BLaER1 (cell line): ENCODE measurements around the gene POLR1E.

Source experiments
- H3K27ac ChIP-seq: shearing (Covaris generic); formaldehyde crosslinking; 2 replicates; pipeline ENCODE4 v1.8.1; 2022
- H3K27me3 ChIP-seq: shearing (Covaris generic); formaldehyde crosslinking; 2 replicates; pipeline ENCODE4 v1.8.1; 2022
- H3K36me3 ChIP-seq: shearing (Covaris generic); formaldehyde crosslinking; 2 replicates; pipeline ENCODE4 v1.8.1; 2022
- H3K4me1 ChIP-seq: shearing (Covaris generic); formaldehyde crosslinking; 2 replicates; pipeline ENCODE4 v1.8.1; 2022
- H3K4me2 ChIP-seq: shearing (Covaris generic); formaldehyde crosslinking; 2 replicates; pipeline ENCODE4 v1.8.1; 2022
- H3K4me3 ChIP-seq: shearing (Covaris generic); formaldehyde crosslinking; 2 replicates; pipeline ENCODE4 v1.8.1; 2022
- H3K9ac ChIP-seq: shearing (Covaris generic); formaldehyde crosslinking; 2 replicates; pipeline ENCODE4 v1.8.1; 2022
- H3K9me3 ChIP-seq: shearing (Covaris generic); formaldehyde crosslinking; 2 replicates; pipeline ENCODE4 v1.8.1; 2022
- H4K20me1 ChIP-seq: shearing (Covaris generic); formaldehyde crosslinking; 2 replicates; pipeline ENCODE4 v1.8.1; 2022
- Cebpa-rat ChIP-seq: shearing (Covaris generic); IDR thresholded peaks from 2 replicates; pipeline ENCODE4 v1.8.1; 2022

POLR1E gene

DNA sequence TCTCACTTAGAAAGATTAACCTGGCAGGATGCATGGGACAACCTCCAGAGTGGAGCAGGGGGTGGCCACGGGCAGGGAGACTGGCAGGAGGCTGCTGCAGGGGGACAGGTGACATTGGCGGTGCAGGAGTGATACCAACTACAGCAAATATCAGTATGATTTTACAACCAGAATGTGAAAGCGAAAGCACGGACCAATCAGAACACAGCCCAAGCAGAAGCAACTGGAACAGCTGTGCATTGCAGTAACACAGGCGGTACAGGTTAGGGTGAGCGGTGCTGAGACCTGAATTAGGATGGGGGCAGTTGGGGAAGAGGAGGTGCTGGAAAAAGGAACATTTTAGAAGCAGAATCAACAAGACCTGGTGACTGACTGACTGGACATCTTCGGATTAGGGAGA lies 29.3 kb downstream of the POLR1E start:
- Histone ChIP-seq H3K27ac (no peak overlapping the region), H3K4me1 (peaks cover 5% of the 10 kb centered on the region; the same call in 1 of the 2 replicates), H3K36me3 (peaks cover 29% of the 10 kb centered on the region), H4K20me1 (no peaks in the 10 kb centered on the region), H3K27me3 (no peaks in the 10 kb centered on the region), H3K9ac (no peak overlapping the region), H3K9me3 (no peaks in the 10 kb centered on the region), H3K4me3 (no peak overlapping the region), H3K4me2 (no peak overlapping the region)
- TF ChIP-seq Cebpa-rat = no peak

DNA sequence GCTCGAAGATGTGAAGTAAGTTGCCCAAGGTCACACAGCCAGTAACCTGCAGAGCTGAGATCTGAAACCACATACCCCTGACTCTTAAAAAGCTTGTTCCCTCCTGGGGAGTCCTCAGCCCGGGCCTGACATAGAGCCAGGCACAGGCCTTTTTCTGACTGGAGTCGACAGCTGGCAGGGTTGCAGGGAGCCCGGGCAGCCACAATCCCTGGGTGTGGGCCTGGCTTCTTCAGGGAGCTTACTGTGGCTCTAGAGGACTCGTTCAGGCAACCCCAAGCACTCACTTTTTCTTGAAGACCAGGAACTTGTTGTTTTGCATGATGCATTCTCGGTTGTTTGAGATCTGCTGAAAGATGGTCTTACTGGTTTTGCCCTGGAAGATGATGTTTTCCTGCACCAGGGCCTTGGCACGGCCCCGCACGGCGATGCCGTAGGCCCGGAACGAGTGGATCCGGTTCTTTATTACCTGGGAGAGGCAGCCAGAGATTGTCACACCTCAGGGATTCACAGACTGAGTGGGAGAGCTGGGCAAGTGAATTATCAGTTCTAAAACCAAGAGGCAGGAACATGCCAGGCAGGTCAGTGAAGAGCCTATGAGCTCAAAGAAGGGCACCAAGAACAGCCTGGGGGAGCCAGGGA lies 30.0 kb downstream of the POLR1E start:
- no peak for TF ChIP-seq Cebpa-rat
- Histone ChIP-seq H4K20me1 (no peaks in the 10 kb centered on the region), H3K27me3 (no peaks in the 10 kb centered on the region), H3K27ac (no peak overlapping the region), H3K4me1 (peaks cover 5% of the 10 kb centered on the region; the same call in 1 of the 2 replicates), H3K9me3 (no peaks in the 10 kb centered on the region), H3K4me2 (no peak overlapping the region), H3K9ac (no peak overlapping the region), H3K36me3 (peaks cover 30% of the 10 kb centered on the region), H3K4me3 (no peak overlapping the region)

DNA sequence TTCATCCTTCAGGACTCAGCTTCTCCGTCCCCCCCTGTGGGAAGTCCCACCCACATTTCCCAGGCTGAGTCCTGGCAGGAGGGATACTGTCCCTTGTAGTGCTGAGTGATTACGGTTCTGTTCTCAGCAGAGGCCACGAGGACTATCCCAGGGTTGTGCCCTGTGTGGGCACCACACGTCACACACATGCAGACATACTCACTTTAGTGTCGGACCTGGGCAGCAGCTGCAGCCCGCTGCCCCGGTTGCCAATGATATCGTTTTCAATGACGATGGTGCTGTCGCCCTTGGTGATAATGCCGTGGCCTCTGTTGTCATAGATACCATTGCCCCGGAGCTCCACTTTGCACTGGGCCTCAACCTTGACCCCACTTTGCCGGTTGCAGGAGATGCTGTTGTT lies 32.2 kb downstream of the POLR1E start:
- H3K4me1 ChIP-seq = no peaks in the 10 kb centered on the region
- H3K4me2 ChIP-seq = no peak overlapping the region
- H4K20me1 ChIP-seq = no peaks in the 10 kb centered on the region
- H3K9ac ChIP-seq = no peak overlapping the region
- H3K4me3 ChIP-seq = no peak overlapping the region
- no peak overlapping the region for H3K27ac ChIP-seq
- H3K27me3 ChIP-seq = no peaks in the 10 kb centered on the region
- no peak for TF ChIP-seq Cebpa-rat
- H3K36me3 ChIP-seq = peaks cover 43% of the 10 kb centered on the region
- H3K9me3 ChIP-seq = no peaks in the 10 kb centered on the region

DNA sequence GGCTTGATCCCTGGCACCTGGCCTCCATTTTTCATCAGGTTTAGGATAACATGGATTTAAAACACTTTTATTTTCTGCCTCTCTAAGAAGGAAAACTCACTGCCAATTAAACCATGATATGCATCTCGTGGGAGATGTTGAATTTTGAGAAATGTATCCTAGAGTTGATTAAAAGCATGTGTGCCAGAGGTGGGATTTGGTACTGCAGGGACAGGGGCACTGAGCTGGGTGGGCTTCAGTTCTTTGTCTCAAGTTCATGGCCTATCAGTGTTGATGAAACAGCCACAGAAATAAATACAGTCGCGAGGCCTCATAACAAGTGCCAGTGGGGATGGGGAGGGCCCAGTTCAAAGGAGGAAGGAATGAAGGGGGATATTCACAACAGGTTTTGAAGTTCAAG lies 34.9 kb downstream of the POLR1E start:
- Histone ChIP-seq H3K4me2 (no peak overlapping the region), H3K36me3 (peaks cover 70% of the 10 kb centered on the region)

DNA sequence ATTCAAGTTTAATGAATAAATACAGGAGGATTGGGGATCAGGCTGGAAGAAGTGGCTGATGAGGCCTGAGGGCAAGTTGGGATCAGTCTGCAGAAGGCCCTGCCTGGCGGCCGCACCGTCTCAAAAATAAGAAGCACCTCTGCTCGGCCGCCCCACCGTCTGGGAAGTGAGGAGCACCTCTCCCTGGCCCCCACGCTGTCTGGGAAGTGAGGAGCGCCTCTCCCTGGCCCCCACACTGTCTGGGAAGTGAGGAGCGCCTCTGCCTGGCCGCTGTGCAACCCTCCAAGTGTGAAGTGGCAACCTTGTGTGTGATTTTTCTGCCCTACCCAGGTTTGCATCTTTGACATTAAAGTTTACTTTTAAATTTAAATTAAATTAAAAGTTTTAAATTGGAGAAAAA lies 35.4 kb downstream of the POLR1E start:
- Histone ChIP-seq H3K36me3 (peaks cover 74% of the 10 kb centered on the region), H3K4me2 (no peak overlapping the region), H3K27ac (no peak overlapping the region), H3K27me3 (no peaks in the 10 kb centered on the region), H3K4me3 (no peak overlapping the region), H3K9ac (no peak overlapping the region), H3K4me1 (no peaks in the 10 kb centered on the region), H3K9me3 (no peaks in the 10 kb centered on the region), H4K20me1 (no peaks in the 10 kb centered on the region)
- no peak for TF ChIP-seq Cebpa-rat

More for the DNA sequence above, 34.9 kb downstream of the POLR1E start:
- H4K20me1 ChIP-seq = no peaks in the 10 kb centered on the region
- no peaks in the 10 kb centered on the region for H3K4me1 ChIP-seq
- TF ChIP-seq Cebpa-rat = no peak
- H3K27ac ChIP-seq = no peak overlapping the region
- no peaks in the 10 kb centered on the region for H3K9me3 ChIP-seq
- H3K27me3 ChIP-seq = no peaks in the 10 kb centered on the region
- no peak overlapping the region for H3K9ac ChIP-seq
- H3K4me3 ChIP-seq = no peak overlapping the region

DNA sequence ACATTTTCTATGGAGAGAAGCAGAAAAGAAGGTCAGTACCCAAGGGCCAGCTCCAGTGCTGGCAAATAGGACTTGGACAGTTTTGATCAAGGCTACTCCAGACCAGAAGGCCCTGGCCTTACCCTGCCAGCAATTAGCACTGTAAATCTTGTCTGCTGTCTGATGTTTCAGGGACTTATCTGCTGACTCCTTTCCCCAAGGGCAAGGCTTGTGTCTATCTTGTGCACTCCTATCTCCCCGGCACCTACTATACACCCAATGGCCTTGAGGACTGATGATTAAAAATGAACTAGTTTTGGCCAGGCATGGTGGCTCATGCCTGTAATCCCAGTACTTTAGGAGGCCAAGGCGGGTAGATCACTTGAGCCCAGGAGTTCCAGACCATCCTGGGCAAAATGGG lies 37.2 kb downstream of the POLR1E start:
- TF ChIP-seq Cebpa-rat = no peak

DNA sequence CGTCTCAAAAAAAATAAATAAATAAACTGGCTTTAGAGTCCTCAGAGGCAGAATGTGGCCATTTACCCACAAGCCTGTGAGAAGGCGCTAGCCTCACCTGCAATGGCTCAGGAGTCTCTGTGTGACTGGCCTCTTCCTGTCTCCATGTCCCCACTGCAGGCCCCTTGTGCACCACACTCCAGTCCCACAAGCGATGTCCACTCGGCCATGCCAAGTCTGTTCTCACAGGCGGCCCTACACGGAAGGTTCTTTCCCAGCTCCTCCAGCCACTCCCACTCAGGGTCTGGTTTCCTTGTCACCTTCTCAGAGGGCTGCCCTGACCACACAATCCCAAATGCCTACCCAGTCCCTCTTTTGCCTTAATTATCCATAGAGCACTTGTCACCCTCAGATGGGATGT lies 38.2 kb downstream of the POLR1E start:
- H3K4me2 ChIP-seq = no peak overlapping the region
- no peak for TF ChIP-seq Cebpa-rat
- H3K27ac ChIP-seq = no peak overlapping the region
- no peaks in the 10 kb centered on the region for H3K9me3 ChIP-seq
- H3K4me3 ChIP-seq = no peak overlapping the region
- H4K20me1 ChIP-seq = no peaks in the 10 kb centered on the region
- H3K4me1 ChIP-seq = no peaks in the 10 kb centered on the region
- H3K27me3 ChIP-seq = no peaks in the 10 kb centered on the region
- H3K36me3 ChIP-seq = peaks cover 83% of the 10 kb centered on the region
- no peak overlapping the region for H3K9ac ChIP-seq

More for the DNA sequence above, 37.2 kb downstream of the POLR1E start:
- Histone ChIP-seq H3K4me1 (no peaks in the 10 kb centered on the region), H3K9me3 (no peaks in the 10 kb centered on the region), H3K4me2 (no peak overlapping the region), H3K36me3 (peaks cover 79% of the 10 kb centered on the region), H3K27me3 (no peaks in the 10 kb centered on the region), H3K4me3 (no peak overlapping the region), H3K9ac (no peak overlapping the region), H3K27ac (no peak overlapping the region), H4K20me1 (no peaks in the 10 kb centered on the region)

DNA sequence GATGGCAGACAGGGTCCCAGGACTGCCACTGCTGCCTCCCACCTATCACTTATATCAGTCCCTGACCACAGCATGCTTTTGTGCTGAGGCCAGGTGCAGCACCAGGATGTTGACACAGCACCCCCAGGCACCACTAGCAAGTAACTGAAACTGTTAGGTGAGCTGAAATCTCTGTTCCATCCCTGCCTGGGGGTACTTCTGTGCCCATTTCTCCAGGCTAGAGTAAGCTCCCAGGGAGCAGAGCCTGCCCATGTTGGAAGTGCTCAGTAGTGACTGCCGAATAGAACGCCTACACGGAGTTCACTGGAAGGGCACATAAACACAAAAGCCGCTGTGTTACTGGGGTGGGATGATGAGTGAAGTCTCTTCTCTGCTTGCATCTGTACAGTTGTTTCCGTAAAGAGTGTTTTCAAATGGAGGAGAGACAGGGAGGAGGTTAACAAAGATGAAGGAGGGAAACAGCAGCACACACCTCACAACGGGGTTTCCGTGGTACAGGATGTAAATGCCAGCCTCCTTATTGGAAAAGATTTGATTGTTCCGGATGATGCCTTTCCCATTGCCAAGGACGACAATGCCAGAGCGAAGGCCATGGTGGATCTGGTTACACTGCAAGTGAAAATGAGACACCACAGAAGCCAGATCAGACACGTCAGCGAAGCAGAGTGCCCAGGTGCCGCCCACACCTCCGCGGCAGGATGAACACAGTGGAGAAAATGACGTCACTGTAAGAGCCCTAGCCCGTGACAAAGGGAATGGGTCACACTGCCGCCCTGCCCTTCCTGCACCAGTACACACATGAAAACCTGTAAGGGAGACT lies 43.1 kb downstream of the POLR1E start:
- no peak overlapping the region for H3K4me2 ChIP-seq
- H3K4me1 ChIP-seq = no peaks in the 10 kb centered on the region
- no peaks in the 10 kb centered on the region for H3K27me3 ChIP-seq
- no peaks in the 10 kb centered on the region for H4K20me1 ChIP-seq
- no peak overlapping the region for H3K4me3 ChIP-seq
- no peaks in the 10 kb centered on the region for H3K9me3 ChIP-seq
- no peak overlapping the region for H3K9ac ChIP-seq
- peaks cover 62% of the 10 kb centered on the region for H3K36me3 ChIP-seq
- TF ChIP-seq Cebpa-rat = no peak
- no peak overlapping the region for H3K27ac ChIP-seq

DNA sequence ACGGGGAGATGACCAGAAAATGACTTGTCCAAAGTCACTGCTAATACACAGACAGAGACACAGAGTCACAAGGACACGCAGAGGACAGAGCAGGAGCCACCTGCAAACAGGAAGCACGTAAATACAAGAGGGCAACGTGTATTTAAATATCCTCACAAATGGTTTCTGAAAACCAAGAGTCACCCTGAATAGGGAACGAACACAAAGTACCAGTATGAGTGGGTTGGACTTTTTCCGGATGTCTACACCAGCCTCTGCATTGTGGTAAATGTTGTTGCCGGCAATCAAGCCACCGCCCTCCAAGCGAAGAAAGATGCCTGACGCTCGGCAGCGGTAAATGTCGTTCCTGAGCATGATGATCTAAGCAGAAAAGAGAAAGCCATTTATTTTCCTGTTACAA lies 46.0 kb downstream of the POLR1E start:
- no peaks in the 10 kb centered on the region for H4K20me1 ChIP-seq
- H3K9me3 ChIP-seq = no peaks in the 10 kb centered on the region
- no peak overlapping the region for H3K4me2 ChIP-seq
- no peak overlapping the region for H3K27ac ChIP-seq
- H3K27me3 ChIP-seq = no peaks in the 10 kb centered on the region
- no peaks in the 10 kb centered on the region for H3K4me1 ChIP-seq
- H3K9ac ChIP-seq = no peak overlapping the region
- TF ChIP-seq Cebpa-rat = no peak
- H3K4me3 ChIP-seq = no peak overlapping the region
- peaks cover 64% of the 10 kb centered on the region for H3K36me3 ChIP-seq

DNA sequence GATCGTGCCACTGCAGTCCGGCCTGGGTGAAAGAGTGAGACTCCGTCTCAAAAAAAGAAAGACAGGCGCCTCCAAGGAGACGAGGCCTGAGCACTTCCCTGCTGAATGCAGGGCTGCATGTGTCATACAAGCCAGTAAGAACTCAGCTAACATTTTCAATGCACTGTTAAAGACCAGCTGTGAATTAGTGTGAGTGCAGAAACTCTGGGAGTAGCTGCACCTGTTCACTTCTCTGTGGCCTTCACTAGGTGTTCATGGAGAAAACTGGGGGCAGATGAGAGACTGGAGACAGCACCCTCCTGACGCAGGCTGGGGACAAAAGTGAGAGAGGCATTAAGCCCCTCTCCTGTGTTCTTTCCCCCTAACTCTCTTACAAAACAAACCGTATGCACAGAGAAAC lies 48.7 kb downstream of the POLR1E start:
- no peak overlapping the region for H3K27ac ChIP-seq
- no peak for TF ChIP-seq Cebpa-rat
- H3K4me2 ChIP-seq = no peak overlapping the region
- no peaks in the 10 kb centered on the region for H3K9me3 ChIP-seq
- H3K4me1 ChIP-seq = no peaks in the 10 kb centered on the region
- peaks cover 62% of the 10 kb centered on the region for H3K36me3 ChIP-seq
- no peaks in the 10 kb centered on the region for H3K27me3 ChIP-seq
- no peak overlapping the region for H3K4me3 ChIP-seq
- no peaks in the 10 kb centered on the region for H4K20me1 ChIP-seq
- no peak overlapping the region for H3K9ac ChIP-seq
